ENCODE measurements around the gene TNFRSF21. TPM values are rescaled to one million over a fixed set of nuclear protein-coding genes. Genes with fewer than 3 reads are reported as not detected.

Gene TNFRSF21
- total RNA-seq, 1 experiment from 2014 or later = 172 TPM

- BruUV-seq (replicated peaks) = no TSS peak
- H3K9me3 ChIP-seq (ENCODE audit: insufficient read depth, low read depth) = 0 out of 2 replicates have a peak, but pooled peaks cover 6% of the 10 kb centered on the region
- intact Hi-C loops (cut with micrococcal nuclease; ENCODE audit: unreplicated experiment) = no loop called here
- H3K36me3 ChIP-seq (ENCODE audit: low read depth) = no peaks in the 10 kb centered on the region
- peaks cover 21% of the 10 kb centered on the region; the same call in 1 of the 2 replicates for H3K4me1 ChIP-seq (replicated peaks; ENCODE audit: insufficient read depth)
- H2AFZ ChIP-seq = no peak overlapping the region
- H3K27ac ChIP-seq = no peak overlapping the region
- POLR2A ChIA-PET (ENCODE audit: unreplicated experiment) = no interaction called here
- H4K20me1 ChIP-seq (ENCODE audit: insufficient read depth) = no peaks in the 10 kb centered on the region
- no peak for DNase-seq
- TF ChIP-seq EZH2 (IDR thresholded peaks at IDR 0.05; ENCODE audit: low read depth) (no peak), CTCF (conservative IDR thresholded peaks at IDR 0.05) (no peak)
- no peak overlapping the region for H3K4me2 ChIP-seq
- no peak overlapping the region for H3K4me3 ChIP-seq
- no peaks in the 10 kb centered on the region for H3K79me2 ChIP-seq (ENCODE audit: low read depth)
- CTCF ChIA-PET = no interaction called here
- no peaks in the 10 kb centered on the region for H3K27me3 ChIP-seq (ENCODE audit: insufficient read depth, low read depth)
- H3F3A ChIP-seq (ENCODE audit: insufficient read depth, low read depth) = no peaks in the 10 kb centered on the region
- no peaks in the 10 kb centered on the region for H3K9me2 ChIP-seq (ENCODE audit: insufficient read depth)
Measured at GRCh38 chr6:47203938-47204611, 105.6 kb downstream of the TNFRSF21 start.

- Histone ChIP-seq H2AFZ (no peak overlapping the region), H3K79me2 (ENCODE audit: low read depth) (no peaks in the 10 kb centered on the region), H3K27ac (no peak overlapping the region), H3K9me3 (ENCODE audit: insufficient read depth, low read depth) (0 out of 2 replicates have a peak, but pooled peaks cover 6% of the 10 kb centered on the region), H3F3A (ENCODE audit: insufficient read depth, low read depth) (no peaks in the 10 kb centered on the region), H4K20me1 (ENCODE audit: insufficient read depth) (no peaks in the 10 kb centered on the region), H3K4me2 (no peak overlapping the region), H3K9me2 (ENCODE audit: insufficient read depth) (no peaks in the 10 kb centered on the region), H3K36me3 (ENCODE audit: low read depth) (no peaks in the 10 kb centered on the region), H3K4me3 (no peak overlapping the region), H3K27me3 (ENCODE audit: insufficient read depth, low read depth) (no peaks in the 10 kb centered on the region), H3K4me1 (replicated peaks; ENCODE audit: insufficient read depth) (peaks cover 21% of the 10 kb centered on the region; the same call in 1 of the 2 replicates)
- ChIA-PET CTCF (no interaction called here), POLR2A (ENCODE audit: unreplicated experiment) (no interaction called here)
- TF ChIP-seq CTCF (conservative IDR thresholded peaks at IDR 0.05) = no peak
- TF ChIP-seq EZH2 (IDR thresholded peaks at IDR 0.05; ENCODE audit: low read depth) = no peak
- no TSS peak for BruUV-seq (replicated peaks)
- DNase-seq = no peak
- intact Hi-C loops (cut with micrococcal nuclease; ENCODE audit: unreplicated experiment) = no loop called here
Measured at GRCh38 chr6:47203266-47203937, 106.3 kb downstream of the TNFRSF21 start.

DNA sequence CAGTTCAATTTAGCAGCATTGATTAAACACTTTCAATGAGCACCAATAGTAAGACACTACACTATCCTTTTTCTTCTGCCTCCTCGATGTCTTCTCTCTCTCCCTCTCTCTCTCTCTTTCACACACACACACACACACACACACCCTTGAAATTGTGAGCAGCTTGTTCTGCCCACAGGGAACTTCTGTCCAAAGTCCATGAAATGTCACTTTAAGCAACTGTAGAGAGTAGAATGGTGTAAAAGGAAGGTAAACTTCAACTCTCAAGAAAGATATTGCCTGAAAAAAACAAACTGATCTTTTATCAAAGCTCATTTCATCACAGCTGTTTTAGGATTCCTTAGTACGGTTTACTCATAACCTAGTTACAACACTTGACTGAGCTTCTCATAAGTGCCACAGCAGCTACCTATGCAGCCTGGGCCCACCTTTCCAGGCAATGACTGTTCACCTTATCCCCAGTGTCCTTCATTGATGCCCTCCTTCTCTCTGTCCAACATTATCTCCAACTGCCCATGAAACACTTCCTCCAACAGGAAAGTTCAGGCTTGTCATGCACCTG lies 107.0 kb downstream of the TNFRSF21 start:
- no peak overlapping the region for H3K4me2 ChIP-seq
- DNase-seq = no peak
- ChIA-PET CTCF (no interaction called here), POLR2A (ENCODE audit: unreplicated experiment) (no interaction called here)
- H3K79me2 ChIP-seq (ENCODE audit: low read depth) = no peaks in the 10 kb centered on the region
- H3K9me2 ChIP-seq (ENCODE audit: insufficient read depth) = no peaks in the 10 kb centered on the region
- no TSS peak for BruUV-seq (replicated peaks)
- no peaks in the 10 kb centered on the region for H3K36me3 ChIP-seq (ENCODE audit: low read depth)
- intact Hi-C loops (cut with micrococcal nuclease; ENCODE audit: unreplicated experiment) = no loop called here
- no peaks in the 10 kb centered on the region for H4K20me1 ChIP-seq (ENCODE audit: insufficient read depth)
- H3K9me3 ChIP-seq (ENCODE audit: insufficient read depth, low read depth) = 0 out of 2 replicates have a peak, but pooled peaks cover 6% of the 10 kb centered on the region
- H3F3A ChIP-seq (ENCODE audit: insufficient read depth, low read depth) = no peaks in the 10 kb centered on the region
- H3K4me1 ChIP-seq (replicated peaks; ENCODE audit: insufficient read depth) = peaks cover 21% of the 10 kb centered on the region; the same call in 1 of the 2 replicates
- no peaks in the 10 kb centered on the region for H3K27me3 ChIP-seq (ENCODE audit: insufficient read depth, low read depth)
- no peak for TF ChIP-seq EZH2 (IDR thresholded peaks at IDR 0.05; ENCODE audit: low read depth)
- no peak for TF ChIP-seq CTCF (conservative IDR thresholded peaks at IDR 0.05)
- H3K4me3 ChIP-seq = no peak overlapping the region
- H3K27ac ChIP-seq = no peak overlapping the region
- no peak overlapping the region for H2AFZ ChIP-seq
